HCT116 (cell line): ENCODE measurements around the gene NR6A1. TPM values are rescaled to one million over a fixed set of nuclear protein-coding genes. Genes with fewer than 3 reads are reported as not detected.

Experiments used
- ATAC-seq: fragments of 200-7000 bp; cut with Tn5 transposase; 2 replicates; pipeline ENCODE4 v1.9.1; 2020; ENCODE audit warnings: mild to moderate bottlenecking, moderate library complexity
- BruUV-seq: library from RNA; stranded (reverse); fragments of 400-500 nt; replicated peaks from 2 replicates; lab custom pipeline; 2021; lab: Mats Ljungman, UMichigan
- CTCF ChIA-PET: fragments of 300-600 bp; sonication (Branson Sonifier 250); formaldehyde crosslinking; loops from one replicate; lab custom pipeline; 2021; ENCODE audit warnings: antibody characterized with exemption; lab: Charles Lee
- POLR2A ChIA-PET: fragments of 300-600, 350-600 bp; sonication (Branson Sonifier 250); formaldehyde crosslinking; loops from one replicate; lab custom pipeline; 2021; ENCODE audit warnings: antibody characterized with exemption; lab: Charles Lee
- RAD21 ChIA-PET, 2 experiments: fragments of 300-600 bp; sonication (Branson Sonifier 250); formaldehyde crosslinking; loops; one replicate each; lab custom pipeline; 2023; ENCODE audit warnings: low total read pairs in 2 of 2; ENCODE audit not compliant: uncharacterized antibody in 2 of 2, unreplicated experiment in 2 of 2, low non-redundant PET in 1 of 2; lab: Charles Lee
- DNase-seq: peaks from one replicate; pipeline ENCODE4 v3.0.0-alpha.2; 2010; ENCODE audit warnings: low read depth, low spot score
- H2AFZ ChIP-seq: fragments of 200-600 bp; shearing (Covaris generic), sonication (generic); 2 replicates; pipeline ENCODE4 v1.6.1; 2017; ENCODE audit warnings: low read depth, mixed run types, mixed read lengths, antibody characterized with exemption, low read length; ENCODE audit not compliant: poor library complexity, severe bottlenecking
- H3K27ac ChIP-seq: 2 replicates; pipeline ENCODE4 v1.5.1; 2012; ENCODE audit warnings: low read depth, low read length
- H3K27me3 ChIP-seq: fragments of 200-600 bp; sonication (generic); 2 replicates; pipeline ENCODE4 v1.6.1; 2016; ENCODE audit warnings: mixed run types, low read length, mixed read lengths; ENCODE audit not compliant: insufficient read depth
- H3K36me3 ChIP-seq, 2 experiments: fragments of 200-500 bp in 1 of 2; fragments of 200-600 bp in 1 of 2; sonication (Bioruptor generic) in 1 of 2; sonication (generic) in 1 of 2; 2 replicates each; pipeline versions ENCODE4 v1.5.1 to v1.6.1; 2014 to 2016; ENCODE audit warnings: low read length in 2 of 2, inconsistent platforms in 1 of 2, mixed read lengths in 1 of 2, mixed run types in 1 of 2; ENCODE audit not compliant: insufficient read depth in 2 of 2, control insufficient read depth in 1 of 2
- H3K4me1 ChIP-seq, 2 experiments: fragments of 200-600 bp in 1 of 2; sonication (generic) in 1 of 2; 2 replicates each; pipeline versions ENCODE4 v1.5.1 to v1.6.1; 2012 to 2017; ENCODE audit warnings: low read length in 2 of 2, inconsistent platforms in 1 of 2, mild to moderate bottlenecking in 1 of 2, mixed read lengths in 1 of 2, mixed run types in 1 of 2, moderate library complexity in 1 of 2; ENCODE audit not compliant: insufficient read depth in 2 of 2, control insufficient read depth in 1 of 2
- H3K4me2 ChIP-seq: fragments of 200-600 bp; sonication (generic); 2 replicates; pipeline ENCODE4 v1.6.1; 2017; ENCODE audit warnings: mixed run types, low read length, mixed read lengths
- H3K4me3 ChIP-seq, 2 experiments: fragments of 200-600 bp in 1 of 2; sonication (generic) in 1 of 2; replicated peaks in 1 of 2; 2 replicates each; pipeline ENCODE4 v1.5.1; 2011 to 2016; ENCODE audit warnings: low read length in 2 of 2, control low read depth in 1 of 2, low read depth in 1 of 2, mild to moderate bottlenecking in 1 of 2, mixed read lengths in 1 of 2, mixed run types in 1 of 2
- H3K79me2 ChIP-seq: fragments of 200-600 bp; sonication (generic); 2 replicates; pipeline ENCODE4 v1.6.1; 2017; ENCODE audit warnings: mild to moderate bottlenecking, mixed run types, low read length, moderate library complexity, mixed read lengths; ENCODE audit not compliant: insufficient read depth
- H3K9ac ChIP-seq: fragments of 200-600 bp; sonication (generic); 2 replicates; pipeline ENCODE4 v1.6.1; 2016; ENCODE audit warnings: low read length, mixed read lengths
- H3K9me2 ChIP-seq: fragments of 200-600 bp; sonication (generic), shearing (Covaris generic); 2 replicates; pipeline ENCODE4 v1.6.1; 2017; ENCODE audit warnings: mixed run types, mild to moderate bottlenecking, moderate library complexity; ENCODE audit not compliant: insufficient read depth
- H3K9me3 ChIP-seq, 2 experiments: fragments of 200-500 bp in 1 of 2; fragments of 200-600 bp in 1 of 2; sonication (Bioruptor generic) in 1 of 2; sonication (generic) in 1 of 2; 2 replicates each; pipeline ENCODE4 v1.6.1; 2014 to 2017; ENCODE audit warnings: low read length in 2 of 2, mixed read lengths in 2 of 2, inconsistent platforms in 1 of 2, low read depth in 1 of 2, mild to moderate bottlenecking in 1 of 2, mixed run types in 1 of 2, moderate library complexity in 1 of 2; ENCODE audit not compliant: control insufficient read depth in 1 of 2, insufficient read depth in 1 of 2
- H4K20me1 ChIP-seq: fragments of 200-600 bp; sonication (generic), shearing (Covaris generic); 2 replicates; pipeline ENCODE4 v1.6.1; 2017; ENCODE audit warnings: mixed run types, mild to moderate bottlenecking, moderate library complexity; ENCODE audit not compliant: insufficient read depth
- CBX3 ChIP-seq: IDR thresholded peaks from 2 replicates; pipeline ENCODE4 v1.6.1; 2012; ENCODE audit warnings: low read depth
- CEBPB ChIP-seq: IDR thresholded peaks from 2 replicates; pipeline ENCODE4 v1.6.1; 2012; ENCODE audit warnings: low read depth
- EGR1 ChIP-seq: IDR thresholded peaks from 2 replicates; pipeline ENCODE4 v1.6.1; 2012; ENCODE audit warnings: low read depth
- ELF1 ChIP-seq: IDR thresholded peaks from 2 replicates; pipeline ENCODE4 v1.6.1; 2012; ENCODE audit warnings: low read depth, borderline replicate concordance
- EZH2 ChIP-seq: fragments of 200-600 bp; sonication (generic); IDR thresholded peaks from 2 replicates; pipeline ENCODE4 v1.6.1; 2017; ENCODE audit warnings: antibody characterized with exemption, mixed run types
- EZH2phosphoT487 ChIP-seq: fragments of 200-600 bp; IDR thresholded peaks from 2 replicates; pipeline ENCODE4 v1.6.1; 2018; ENCODE audit warnings: antibody characterized with exemption, borderline replicate concordance
- FOSL1 ChIP-seq: IDR thresholded peaks from 2 replicates; pipeline ENCODE4 v1.6.1; 2012; ENCODE audit warnings: low read depth
- JUND ChIP-seq: IDR thresholded peaks from 2 replicates; pipeline ENCODE4 v1.6.1; 2012
- POLR2A ChIP-seq: IDR thresholded peaks from 2 replicates; pipeline ENCODE4 v1.7.0; 2011; ENCODE audit warnings: borderline replicate concordance; ENCODE audit not compliant: insufficient read depth, insufficient read length; ENCODE audit errors: extremely low read depth
- RAD21 ChIP-seq: IDR thresholded peaks from 2 replicates; pipeline ENCODE4 v1.6.1; 2012; ENCODE audit warnings: low read depth, mild to moderate bottlenecking
- SIN3A ChIP-seq: IDR thresholded peaks from 2 replicates; pipeline ENCODE4 v1.6.1; 2012; ENCODE audit warnings: low read depth
- SP1 ChIP-seq: IDR thresholded peaks from 2 replicates; pipeline ENCODE4 v1.6.1; 2012; ENCODE audit warnings: low read depth
- SRF ChIP-seq: IDR thresholded peaks from 2 replicates; pipeline ENCODE4 v1.6.1; 2012; ENCODE audit warnings: low read depth
- TCF7L2 ChIP-seq: IDR thresholded peaks from 2 replicates; pipeline ENCODE4 v1.7.0; 2011; ENCODE audit warnings: borderline replicate concordance, inconsistent platforms; ENCODE audit not compliant: insufficient read depth, insufficient read length; ENCODE audit errors: extremely low read depth
- YY1 ChIP-seq: IDR thresholded peaks from 2 replicates; pipeline ENCODE4 v1.6.1; 2011; ENCODE audit warnings: low read length, low read depth, moderate library complexity, mild to moderate bottlenecking; ENCODE audit not compliant: insufficient replicate concordance; ENCODE audit errors: extremely low read depth
- ZFX ChIP-seq: fragments of 450-650 bp; IDR thresholded peaks from 2 replicates; pipeline ENCODE4 v1.6.1; 2017
- ZNF274 ChIP-seq: fragments of 200-500 bp; sonication (Bioruptor generic); IDR thresholded peaks from 2 replicates; pipeline ENCODE4 v1.6.1; 2014; ENCODE audit warnings: mild to moderate bottlenecking, low read depth, low read length, inconsistent platforms
- intact Hi-C: fragments of 100-400 bp; cut with micrococcal nuclease; formaldehyde crosslinking; loops from 2 replicates; pipeline ENCODE4 v1.10.0; 2022
- total RNA-seq: library from RNA; stranded (reverse); gene quantifications from one replicate; pipeline ENCODE4 v1.2.1, GENCODE V29; 2021; ENCODE audit not compliant: unreplicated experiment
- TF ChIP-seq, protein P1 (sequence below): IDR thresholded peaks from 2 replicates; pipeline ENCODE4 v1.6.1; 2012
- TF ChIP-seq, protein P2 (sequence below): IDR thresholded peaks from 2 replicates; pipeline ENCODE4 v1.6.1; 2011; ENCODE audit warnings: mild to moderate bottlenecking, low read length, moderate library complexity; ENCODE audit not compliant: insufficient replicate concordance; ENCODE audit errors: extremely low read depth
- TF ChIP-seq, protein P3 (sequence below): IDR thresholded peaks from 2 replicates; pipeline ENCODE4 v1.6.1; 2012

NR6A1 gene
- total RNA-seq, 1 experiment from 2014 or later, result 9.9 TPM

DNA sequence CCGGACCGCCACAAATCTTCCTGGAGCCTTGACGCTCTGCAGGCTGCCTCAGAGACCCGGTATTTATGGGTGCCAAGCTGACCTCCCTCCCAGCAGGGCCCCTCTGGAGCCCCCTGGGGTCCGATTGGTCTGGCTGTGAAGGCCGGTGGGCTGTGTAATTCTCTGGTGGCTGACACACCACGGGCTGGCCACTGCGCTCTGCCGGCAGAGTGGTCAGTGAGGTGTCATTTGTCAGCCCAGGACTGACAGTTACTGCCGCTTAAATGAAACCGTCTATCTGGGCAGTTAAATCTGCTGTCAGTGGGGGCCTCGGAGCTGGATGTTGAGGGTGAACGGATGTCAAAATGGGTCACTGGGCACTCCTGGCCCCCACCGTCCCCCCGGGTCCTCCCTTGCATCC lies 274.6 kb downstream of the NR6A1 start:
- intact Hi-C loops, result no loop called here
- POLR2A ChIA-PET, result no interaction called here
- Histone ChIP-seq H3K27ac (no peak overlapping the region), H3K4me3 (no peak overlapping the region), H2AFZ (no peak overlapping the region), H3K9me2 (no peaks in the 10 kb centered on the region), H3K79me2 (no peaks in the 10 kb centered on the region), H3K9me3 (no peaks in the 10 kb centered on the region), H3K4me2 (no peak overlapping the region), H3K36me3 (no peaks in the 10 kb centered on the region), H3K9ac (no peak overlapping the region)
- RAD21 ChIA-PET, result no interaction called here
- CTCF ChIA-PET, result no interaction called here
- ATAC-seq, result no peak
- BruUV-seq, result no TSS peak
- TF ChIP-seq YY1 (no peak), ZNF274 (no peak), RAD21 (no peak), POLR2A (no peak), CEBPB (no peak), SRF (no peak), FOSL1 (no peak), CBX3 (no peak), JUND (no peak), ELF1 (no peak), EZH2phosphoT487 (no peak), EZH2 (no peak), ZFX (no peak), TCF7L2 (no peak), SP1 (no peak), EGR1 (no peak), SIN3A (no peak)
- TF ChIP-seq, protein P1, sequence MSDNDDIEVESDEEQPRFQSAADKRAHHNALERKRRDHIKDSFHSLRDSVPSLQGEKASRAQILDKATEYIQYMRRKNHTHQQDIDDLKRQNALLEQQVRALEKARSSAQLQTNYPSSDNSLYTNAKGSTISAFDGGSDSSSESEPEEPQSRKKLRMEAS, result no peak
- TF ChIP-seq, protein P2, sequence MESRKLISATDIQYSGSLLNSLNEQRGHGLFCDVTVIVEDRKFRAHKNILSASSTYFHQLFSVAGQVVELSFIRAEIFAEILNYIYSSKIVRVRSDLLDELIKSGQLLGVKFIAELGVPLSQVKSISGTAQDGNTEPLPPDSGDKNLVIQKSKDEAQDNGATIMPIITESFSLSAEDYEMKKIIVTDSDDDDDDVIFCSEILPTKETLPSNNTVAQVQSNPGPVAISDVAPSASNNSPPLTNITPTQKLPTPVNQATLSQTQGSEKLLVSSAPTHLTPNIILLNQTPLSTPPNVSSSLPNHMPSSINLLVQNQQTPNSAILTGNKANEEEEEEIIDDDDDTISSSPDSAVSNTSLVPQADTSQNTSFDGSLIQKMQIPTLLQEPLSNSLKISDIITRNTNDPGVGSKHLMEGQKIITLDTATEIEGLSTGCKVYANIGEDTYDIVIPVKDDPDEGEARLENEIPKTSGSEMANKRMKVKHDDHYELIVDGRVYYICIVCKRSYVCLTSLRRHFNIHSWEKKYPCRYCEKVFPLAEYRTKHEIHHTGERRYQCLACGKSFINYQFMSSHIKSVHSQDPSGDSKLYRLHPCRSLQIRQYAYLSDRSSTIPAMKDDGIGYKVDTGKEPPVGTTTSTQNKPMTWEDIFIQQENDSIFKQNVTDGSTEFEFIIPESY, result no peak
- TF ChIP-seq, protein P3, sequence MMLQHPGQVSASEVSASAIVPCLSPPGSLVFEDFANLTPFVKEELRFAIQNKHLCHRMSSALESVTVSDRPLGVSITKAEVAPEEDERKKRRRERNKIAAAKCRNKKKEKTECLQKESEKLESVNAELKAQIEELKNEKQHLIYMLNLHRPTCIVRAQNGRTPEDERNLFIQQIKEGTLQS, result no peak
- TF ChIP-seq, all 23 proteins: peak for 0
- no peak for DNase-seq
- no peaks in the 10 kb centered on the region for H3K27me3 ChIP-seq
- no peaks in the 10 kb centered on the region for H4K20me1 ChIP-seq
- no peaks in the 10 kb centered on the region for H3K4me1 ChIP-seq
